ENCODE measurements around the gene BCAS3. TPM values are rescaled to one million over a fixed set of nuclear protein-coding genes. Genes with fewer than 3 reads are reported as not detected.

BCAS3 gene
- total RNA-seq, 4 donors from 2014 or later, result 20.7 to 76.3 (median 39.8) TPM

DNA sequence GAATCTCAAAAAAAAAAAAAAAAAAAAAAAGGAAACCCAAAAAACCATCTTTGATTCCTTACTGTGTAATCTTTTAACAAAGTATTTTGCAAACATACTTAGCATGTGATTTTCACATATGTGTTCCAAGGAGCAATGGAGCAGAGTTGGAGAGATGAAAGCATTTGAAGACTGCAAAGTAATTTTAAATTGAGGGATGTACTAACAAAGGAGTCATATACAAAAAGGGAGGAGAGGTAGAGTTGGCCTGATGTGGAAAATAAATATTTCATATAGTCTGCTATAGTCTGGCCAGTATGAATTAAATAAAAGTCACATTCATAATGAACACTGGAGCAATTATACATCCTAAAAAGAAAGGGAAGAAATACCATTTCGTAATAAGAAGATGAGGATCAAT is 456.2 kb downstream of the BCAS3 start:
- 88 to 95% methylated on average over 1 of the region's 1 CpG for WGBS, 2 donors (ENCODE audit: low coverage in 1 of 2)
- peaks cover 0 to 13% (median under 1%) of the 10 kb centered on the region in 4 donors for H3K4me1 ChIP-seq
- intact Hi-C loops (cut with DNase I; ENCODE audit: low total_unique reads), result no loop called here

DNA sequence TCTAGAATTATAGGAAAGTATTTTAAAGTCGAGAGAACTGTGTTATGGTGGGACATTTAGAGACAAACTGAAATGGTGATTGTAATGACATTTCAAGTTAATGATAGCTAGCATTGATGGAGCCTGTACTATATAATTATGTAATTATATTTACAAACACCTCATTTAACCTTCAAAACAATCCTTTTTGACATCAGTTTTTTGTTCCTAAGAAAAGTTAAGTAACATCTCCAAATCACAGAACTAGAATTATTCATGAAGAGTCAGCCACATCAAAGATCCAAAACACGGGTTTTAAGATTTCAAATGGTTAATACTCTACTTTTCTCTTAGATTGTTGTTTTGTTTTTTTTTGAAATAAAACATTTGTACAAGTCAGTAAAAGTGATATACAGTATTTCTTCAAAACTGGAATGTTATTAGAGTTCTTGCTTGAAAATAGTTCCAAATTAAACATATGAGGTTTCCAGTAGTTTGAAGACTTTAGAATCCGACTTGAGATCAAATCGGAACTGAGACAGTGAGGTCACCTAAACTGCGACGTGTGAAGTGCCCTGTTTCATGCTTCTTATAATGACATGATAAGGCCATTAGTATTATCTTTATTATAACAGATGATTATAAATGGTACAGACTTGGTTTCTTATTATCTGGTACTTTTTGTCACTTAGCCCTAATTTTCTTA is 457.0 kb downstream of the BCAS3 start:
- Histone ChIP-seq H3K9me3 (no peaks in the 10 kb centered on the region), H3K4me1 (peaks cover 0 to 14% (median 4%) of the 10 kb centered on the region in 4 donors), H3K4me3 (no peak overlapping the region), H3K36me3 (no peaks in the 10 kb centered on the region), H3K27ac (peak overlapping the region in 1 of 4 donors; percentile 48), H3K27me3 (peaks cover 3% of the 10 kb centered on the region)
- intact Hi-C loops (cut with DNase I; ENCODE audit: low total_unique reads) (no loop called here), in situ Hi-C loops (cut with MboI; ENCODE audit: low pct_ligation_motif_present in 1 of 4, low pct_unique_long_range_greater_than_20kb in 1 of 4, low sequenced_read_pairs in 3 of 4) (no loop called here)
- 84 to 88% methylated on average over 6 of the region's 6 CpGs for WGBS, 2 donors (ENCODE audit: low coverage in 1 of 2)
- TF ChIP-seq POLR2A (IDR thresholded peaks at IDR 0.05), result no peak
- TF ChIP-seq, protein P1, sequence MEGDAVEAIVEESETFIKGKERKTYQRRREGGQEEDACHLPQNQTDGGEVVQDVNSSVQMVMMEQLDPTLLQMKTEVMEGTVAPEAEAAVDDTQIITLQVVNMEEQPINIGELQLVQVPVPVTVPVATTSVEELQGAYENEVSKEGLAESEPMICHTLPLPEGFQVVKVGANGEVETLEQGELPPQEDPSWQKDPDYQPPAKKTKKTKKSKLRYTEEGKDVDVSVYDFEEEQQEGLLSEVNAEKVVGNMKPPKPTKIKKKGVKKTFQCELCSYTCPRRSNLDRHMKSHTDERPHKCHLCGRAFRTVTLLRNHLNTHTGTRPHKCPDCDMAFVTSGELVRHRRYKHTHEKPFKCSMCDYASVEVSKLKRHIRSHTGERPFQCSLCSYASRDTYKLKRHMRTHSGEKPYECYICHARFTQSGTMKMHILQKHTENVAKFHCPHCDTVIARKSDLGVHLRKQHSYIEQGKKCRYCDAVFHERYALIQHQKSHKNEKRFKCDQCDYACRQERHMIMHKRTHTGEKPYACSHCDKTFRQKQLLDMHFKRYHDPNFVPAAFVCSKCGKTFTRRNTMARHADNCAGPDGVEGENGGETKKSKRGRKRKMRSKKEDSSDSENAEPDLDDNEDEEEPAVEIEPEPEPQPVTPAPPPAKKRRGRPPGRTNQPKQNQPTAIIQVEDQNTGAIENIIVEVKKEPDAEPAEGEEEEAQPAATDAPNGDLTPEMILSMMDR (IDR thresholded peaks at IDR 0.05), result no peak
- no peak for TF ChIP-seq POLR2AphosphoS5 (IDR thresholded peaks at IDR 0.05)
- no peak for TF ChIP-seq EP300 (IDR thresholded peaks at IDR 0.05; ENCODE audit: low read depth)
- no peak for DNase-seq

More for the DNA sequence above, 456.2 kb downstream of the BCAS3 start:
- Histone ChIP-seq H3K27ac (no peak overlapping the region), H3K27me3 (peaks cover 3% of the 10 kb centered on the region), H3K36me3 (no peaks in the 10 kb centered on the region), H3K4me3 (no peak overlapping the region), H3K9me3 (no peaks in the 10 kb centered on the region)
- no peak for TF ChIP-seq POLR2A (IDR thresholded peaks at IDR 0.05)
- TF ChIP-seq EP300 (IDR thresholded peaks at IDR 0.05; ENCODE audit: low read depth), result no peak
- TF ChIP-seq, protein P1 (IDR thresholded peaks at IDR 0.05), result no peak
- TF ChIP-seq POLR2AphosphoS5 (IDR thresholded peaks at IDR 0.05), result no peak
- in situ Hi-C loops (cut with MboI; ENCODE audit: low pct_ligation_motif_present in 1 of 4, low pct_unique_long_range_greater_than_20kb in 1 of 4, low sequenced_read_pairs in 3 of 4), result no loop called here
- no peak for DNase-seq

DNA sequence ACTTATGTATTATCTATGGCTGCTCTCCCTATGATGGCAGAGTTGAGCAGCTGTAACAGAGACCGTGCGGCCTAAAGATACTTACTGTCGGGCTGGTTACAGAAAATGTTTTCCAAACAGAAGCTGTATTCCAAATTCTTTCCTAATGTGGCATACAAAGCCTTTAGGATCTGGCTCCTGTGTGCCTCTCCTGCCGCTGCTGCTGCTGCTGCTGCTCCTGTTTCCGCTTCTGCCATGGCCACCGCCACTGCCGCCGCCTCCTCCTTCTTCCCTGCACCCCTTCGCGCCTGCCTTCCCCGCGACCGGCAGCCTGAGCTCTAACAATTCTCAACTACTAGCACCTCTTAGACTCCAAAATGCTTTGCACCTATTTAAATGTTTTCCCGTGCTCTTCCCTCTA is 458.1 kb downstream of the BCAS3 start:
- Histone ChIP-seq H3K9me3 (no peaks in the 10 kb centered on the region), H3K36me3 (no peaks in the 10 kb centered on the region), H3K27ac (peak overlapping the region in 2 of 4 donors; percentile 0 to 48), H3K4me1 (peaks cover 0 to 22% (median 6%) of the 10 kb centered on the region in 4 donors), H3K4me3 (no peak overlapping the region), H3K27me3 (peaks cover 3% of the 10 kb centered on the region)
- in situ Hi-C loops (cut with MboI; ENCODE audit: low pct_ligation_motif_present in 1 of 4, low pct_unique_long_range_greater_than_20kb in 1 of 4, low sequenced_read_pairs in 3 of 4) (no loop called here), intact Hi-C loops (cut with DNase I; ENCODE audit: low total_unique reads) (no loop called here)
- DNase-seq, result no peak
- 89% methylated on average over 9 to 14 of the region's 14 CpGs for WGBS, 2 donors (ENCODE audit: low coverage in 1 of 2)
- TF ChIP-seq POLR2A (IDR thresholded peaks at IDR 0.05), result no peak
- no peak for TF ChIP-seq POLR2AphosphoS5 (IDR thresholded peaks at IDR 0.05)
- TF ChIP-seq, protein P1 (IDR thresholded peaks at IDR 0.05), result no peak
- no peak for TF ChIP-seq EP300 (IDR thresholded peaks at IDR 0.05; ENCODE audit: low read depth)

DNA sequence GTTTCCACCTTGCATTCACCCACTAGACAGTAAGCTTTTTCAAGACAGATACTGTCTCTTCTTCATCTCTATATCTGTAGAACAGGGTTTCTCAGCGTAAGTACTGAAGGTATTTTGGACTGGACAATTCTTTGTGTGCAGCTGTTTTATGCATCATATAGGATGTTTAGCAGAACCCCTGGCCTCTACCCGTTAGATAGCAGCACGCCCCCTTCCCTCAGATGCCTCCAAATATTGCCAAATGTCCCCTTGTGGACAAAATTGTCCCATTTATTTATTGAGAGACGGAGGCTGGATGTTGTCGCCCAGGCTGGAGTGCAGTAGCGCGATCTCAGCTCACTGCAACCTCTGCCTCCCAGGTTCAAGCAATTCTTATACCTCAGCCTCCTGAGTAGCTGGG is 458.6 kb downstream of the BCAS3 start:
- H3K27ac ChIP-seq, result peak overlapping the region in 2 of 4 donors; percentile 0 to 48
- WGBS, 2 donors (ENCODE audit: low coverage in 1 of 2), result 92 to 94% methylated on average over 6 to 7 of the region's 7 CpGs

More for the DNA sequence above, 458.6 kb downstream of the BCAS3 start:
- H3K4me1 ChIP-seq, result peaks cover 0 to 22% (median 6%) of the 10 kb centered on the region in 4 donors
- no peaks in the 10 kb centered on the region for H3K36me3 ChIP-seq
- DNase-seq, result no peak
- intact Hi-C loops (cut with DNase I; ENCODE audit: low total_unique reads) (no loop called here), in situ Hi-C loops (cut with MboI; ENCODE audit: low pct_ligation_motif_present in 1 of 4, low pct_unique_long_range_greater_than_20kb in 1 of 4, low sequenced_read_pairs in 3 of 4) (no loop called here)
- H3K27me3 ChIP-seq, result peaks cover 3% of the 10 kb centered on the region
- H3K9me3 ChIP-seq, result no peaks in the 10 kb centered on the region
- H3K4me3 ChIP-seq, result no peak overlapping the region
- TF ChIP-seq POLR2A (IDR thresholded peaks at IDR 0.05), result no peak
- TF ChIP-seq POLR2AphosphoS5 (IDR thresholded peaks at IDR 0.05), result no peak
- TF ChIP-seq, protein P1 (IDR thresholded peaks at IDR 0.05), result no peak
- TF ChIP-seq EP300 (IDR thresholded peaks at IDR 0.05; ENCODE audit: low read depth), result no peak

Measured in transverse colon (tissue), 4 donors.